Measurements from ENCODE around the gene BMP6.

- no peak for TF ChIP-seq GATA2 (IDR thresholded peaks at IDR 0.05; ENCODE audit: low read depth, low read length)
- TF ChIP-seq GATA3 (IDR thresholded peaks at IDR 0.05; ENCODE audit: low read depth, low read length), result no peak
These were observed 139.9 kb downstream of the BMP6 start for GRCh38 chr6:7865781-7866180.

Measured in SH-SY5Y (cell line).